Erythroblast (primary cell): Measurements from ENCODE around the gene KCNJ11.

ENCODE experiments used
- DNase-seq, 2 experiments: peaks; one replicate each; lab custom pipeline; 2025; lab: John Stamatoyannopoulos, UW
- GATA1 ChIP-seq: IDR thresholded peaks from 2 replicates; pipeline ENCODE4 v1.6.1; 2011; ENCODE audit warnings: low read depth, mild to moderate bottlenecking, control low read depth, low read length, moderate library complexity
- POLR2A ChIP-seq: IDR thresholded peaks from 2 replicates; pipeline ENCODE4 v1.6.1; 2011; ENCODE audit warnings: mild to moderate bottlenecking, low read length

Gene KCNJ11

GRCh38 chr11:17391493-17392355 lies 3.3 kb upstream of the KCNJ11 start:
- no peak for DNase-seq
- TF ChIP-seq GATA1 (no peak), POLR2A (no peak)

DNA sequence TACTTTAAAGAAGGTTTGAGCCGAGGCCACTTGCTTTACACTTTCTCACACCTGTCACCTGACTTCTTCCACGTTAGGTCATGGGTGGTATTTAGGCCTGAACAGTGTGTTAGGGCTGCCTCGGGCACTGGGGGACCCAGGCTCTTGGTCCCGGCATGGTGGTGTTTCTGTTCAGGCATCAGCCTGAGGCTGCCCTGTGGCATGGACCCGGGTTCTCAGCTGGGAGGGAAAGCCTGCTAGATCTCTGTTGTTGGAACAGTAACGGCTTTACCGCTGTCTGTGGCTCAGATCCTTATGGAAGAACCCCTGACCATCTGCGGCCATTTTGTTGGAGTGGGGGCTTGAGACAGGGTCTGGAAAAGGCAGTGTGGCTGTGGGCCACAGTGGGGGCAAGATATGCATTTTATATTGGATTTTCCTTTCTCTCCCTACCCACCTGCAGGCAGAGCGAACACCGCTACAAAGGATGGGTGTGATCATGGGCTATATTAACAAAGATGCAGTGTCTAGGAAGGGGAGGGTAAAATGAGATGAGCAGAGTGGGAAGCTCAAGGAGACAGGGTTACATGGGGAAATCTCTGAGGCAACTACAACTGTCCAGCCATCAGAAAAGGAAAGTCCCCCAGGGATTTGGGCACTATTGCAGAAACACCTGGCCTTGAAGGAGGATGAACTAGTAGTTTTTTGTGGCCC lies 1.6 kb upstream of the KCNJ11 start:
- no peak for TF ChIP-seq GATA1
- TF ChIP-seq POLR2A = no peak
- DNase-seq = no peak

DNA sequence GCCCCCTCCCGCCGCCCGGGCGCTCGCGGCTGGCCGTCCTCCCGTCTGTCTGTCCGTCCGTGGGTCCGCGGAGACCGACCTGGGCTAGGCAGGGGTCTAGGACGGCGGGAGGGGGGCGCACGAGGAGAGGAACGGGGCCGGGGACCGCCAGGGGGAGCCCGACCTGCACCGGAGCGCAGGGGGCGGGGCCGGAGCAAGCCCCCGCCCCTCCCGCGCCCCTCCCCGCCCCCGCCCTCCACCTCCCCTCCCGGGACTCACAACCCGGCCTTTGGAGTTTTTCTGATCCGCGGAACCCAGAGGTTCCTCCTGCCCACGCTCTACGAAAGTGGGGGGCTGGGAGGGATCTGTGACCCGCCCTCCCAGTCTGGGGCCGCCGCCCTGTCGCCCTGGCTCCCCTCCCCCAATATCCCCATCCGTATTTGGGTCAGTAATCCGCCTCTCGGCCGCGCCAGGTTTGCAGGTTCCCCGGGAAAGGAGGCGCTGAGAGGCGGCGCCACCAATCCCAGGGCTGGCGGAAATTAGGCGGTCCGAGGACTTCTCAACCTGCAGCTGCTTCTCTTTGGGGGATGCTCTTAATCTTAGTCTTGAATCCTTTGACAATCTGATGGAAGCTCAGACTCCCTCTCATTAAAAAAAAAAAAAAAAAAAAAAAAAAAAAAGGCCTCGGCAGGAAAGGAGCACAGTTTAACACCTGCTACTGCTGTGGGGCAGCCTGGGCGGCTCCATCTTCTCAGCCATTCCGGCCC lies 925 bp upstream of the KCNJ11 start:
- peak; percentile 71 to 80 for DNase-seq
- TF ChIP-seq GATA1 = no peak
- no peak for TF ChIP-seq POLR2A

GRCh38 chr11:17387811-17388210 lies 648 bp downstream of the KCNJ11 start:
- peak in 1 of 2 experiments; percentile 5 for DNase-seq
- TF ChIP-seq GATA1 (no peak), POLR2A (no peak)

GRCh38 chr11:17387254-17387653 lies 1.2 kb downstream of the KCNJ11 start:
- no peak for TF ChIP-seq GATA1
- DNase-seq = no peak

- peak; percentile 40 to 49 for DNase-seq
- no peak for TF ChIP-seq GATA1
- no peak for TF ChIP-seq POLR2A
Observed at GRCh38 chr11:17386331-17387084, 2.0 kb downstream of the KCNJ11 start.

DNA sequence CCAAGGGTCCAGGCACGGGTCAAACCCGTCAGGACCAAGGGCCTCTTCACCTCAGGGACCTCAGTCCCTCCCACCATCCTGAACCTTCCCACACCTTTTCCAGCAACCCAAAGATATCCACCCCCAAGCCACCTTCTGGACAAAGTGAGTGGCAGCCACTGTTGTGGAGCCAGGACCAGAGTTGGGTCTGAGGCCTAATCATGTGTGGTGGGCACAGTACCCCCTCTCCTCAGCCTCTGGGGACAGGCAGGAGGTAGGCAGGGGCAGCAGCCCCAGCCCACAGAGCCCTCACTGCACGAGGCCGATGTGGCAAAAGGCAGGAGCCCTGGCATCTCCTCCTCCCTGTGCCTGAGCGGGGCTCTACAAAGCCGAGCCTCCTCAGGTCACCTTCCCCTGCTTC lies 2.5 kb downstream of the KCNJ11 start:
- TF ChIP-seq POLR2A (no peak), GATA1 (no peak)
- DNase-seq = no peak

DNA sequence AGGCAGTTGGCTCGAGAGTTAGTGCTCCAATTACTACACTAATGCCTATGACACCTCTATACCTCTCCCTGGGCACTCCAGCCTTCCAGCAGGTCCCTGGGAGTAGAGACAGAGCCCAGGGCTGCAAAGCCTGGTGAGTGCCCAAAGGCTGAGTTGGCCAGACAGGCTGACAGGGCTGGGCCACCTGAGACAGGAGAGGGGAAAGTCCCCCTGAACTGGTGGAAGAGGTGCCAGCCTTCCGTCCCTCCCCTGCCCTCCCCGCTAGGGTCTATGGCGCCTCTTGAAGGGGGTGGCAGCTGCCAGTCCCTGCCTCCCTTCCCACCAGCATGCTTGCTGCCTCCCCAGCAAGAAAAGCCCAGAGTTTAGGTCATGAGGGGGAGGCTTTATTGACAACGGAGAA lies 3.0 kb downstream of the KCNJ11 start:
- no peak for DNase-seq
- TF ChIP-seq GATA1 (no peak), POLR2A (no peak)

DNA sequence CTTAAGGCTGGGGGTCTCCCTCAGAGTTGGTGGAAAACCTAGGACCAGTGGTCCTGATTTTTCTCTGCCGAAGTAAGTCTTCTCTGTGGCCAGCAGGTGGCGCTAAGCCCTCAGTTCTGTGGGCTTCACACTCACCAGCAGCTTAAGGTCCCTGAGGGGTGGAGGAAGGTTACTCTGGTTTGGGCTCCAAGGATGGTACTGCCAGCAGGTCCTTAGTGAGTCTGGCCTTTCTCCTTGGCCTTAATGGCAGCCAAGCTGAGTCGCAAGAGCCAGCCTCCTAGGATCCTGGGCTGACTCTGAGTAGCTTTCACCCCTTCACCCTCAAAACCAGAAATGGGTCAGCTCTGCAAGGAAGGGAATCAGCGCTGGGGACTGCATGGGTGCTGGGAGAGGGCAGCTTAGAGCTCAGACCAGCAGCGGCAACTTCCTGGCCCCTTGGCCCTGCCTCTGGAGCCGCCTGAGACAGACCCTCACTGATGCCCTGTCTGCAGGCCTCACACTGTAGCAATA lies 4.4 kb downstream of the KCNJ11 start:
- DNase-seq = peak; percentile 79 to 87
- no peak for TF ChIP-seq GATA1
- TF ChIP-seq POLR2A = no peak

GRCh38 chr11:17383461-17383860 lies 5.0 kb downstream of the KCNJ11 start:
- DNase-seq = no peak
- TF ChIP-seq GATA1 (no peak), POLR2A (no peak)

GRCh38 chr11:17382046-17382728 lies 6.3 kb downstream of the KCNJ11 start:
- no peak for TF ChIP-seq POLR2A
- no peak for TF ChIP-seq GATA1
- DNase-seq = no peak

DNA sequence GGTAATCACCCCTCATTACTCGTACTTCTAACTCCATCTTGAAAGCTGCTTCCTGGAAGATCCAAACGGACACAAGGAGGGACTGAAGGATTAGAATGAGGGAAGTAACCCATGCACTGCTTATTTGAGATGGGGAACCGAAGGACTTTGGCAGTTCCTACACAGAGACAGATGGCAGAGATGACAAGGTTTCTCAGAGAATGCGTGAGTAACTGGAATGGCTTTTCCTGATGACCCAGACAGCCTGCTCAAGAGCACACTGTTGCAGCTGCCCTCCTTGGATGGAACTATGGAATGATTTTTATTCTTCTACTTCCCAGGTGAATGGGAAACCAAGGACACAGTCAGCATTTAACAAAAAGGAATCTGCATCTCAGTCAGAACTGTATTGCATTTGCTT lies 7.3 kb downstream of the KCNJ11 start:
- TF ChIP-seq GATA1 (no peak), POLR2A (no peak)
- DNase-seq = no peak
